Tibial artery (tissue), 4 donors: Measurements from ENCODE around the gene NDRG3.
"Not testable (repeated sequence)": the region's sequence is repeated elsewhere in the genome, so short reads cannot be mapped to it uniquely, and the experiment has no call there.

Experiments
- DNase-seq, 2 donors: peaks; one replicate each; pipeline ENCODE4 v3.0.0-alpha.2; 2019
- H3K27ac ChIP-seq, 2 donors: fragments of 200-600 bp; sonication (generic) in 1 of 2; 1 replicate in 1 of 2; 2 replicates in 1 of 2; pipeline ENCODE4 v1.5.1; 2018 to 2019; ENCODE audit warnings: mild to moderate bottlenecking in 1 of 2
- H3K27me3 ChIP-seq, 2 donors: fragments of 200-600 bp; sonication (generic) in 1 of 2; one replicate each; pipeline versions ENCODE4 v1.5.1 to v1.6.0; 2016 to 2019
- H3K36me3 ChIP-seq, 3 donors: fragments of 200-600 bp; sonication (generic) in 2 of 3; one replicate each; pipeline ENCODE4 v1.5.1; 2016 to 2019; ENCODE audit warnings: mild to moderate bottlenecking in 2 of 3
- H3K4me1 ChIP-seq, 4 donors: fragments of 200-600 bp; sonication (generic) in 2 of 4; 1 replicate in 3 of 4; 2 replicates in 1 of 4; pipeline ENCODE4 v1.5.1; 2016 to 2019
- H3K4me3 ChIP-seq, 2 donors: fragments of 200-600 bp; sonication (generic) in 1 of 2; 1 replicate in 1 of 2; 2 replicates in 1 of 2; pipeline ENCODE4 v1.5.1; 2018 to 2019; ENCODE audit warnings: mild to moderate bottlenecking in 2 of 2
- H3K9me3 ChIP-seq, 3 donors: fragments of 200-600 bp; sonication (generic) in 1 of 3; one replicate each; pipeline ENCODE4 v1.5.1; 2016 to 2019
- intact Hi-C: fragments of 100-400 bp; cut with DNase I; formaldehyde crosslinking; loops from one replicate; pipeline ENCODE4 v1.15.0; 2023; ENCODE audit warnings: low total_unique reads
- TF ChIP-seq, protein P1 (sequence below), 2 experiments: fragments of 200-600 bp in 1 of 2; fragments of 450-650 bp in 1 of 2; IDR thresholded peaks; one replicate each; pipeline ENCODE4 v1.5.1; 2017 to 2019; ENCODE audit warnings: antibody characterized with exemption in 2 of 2, mild to moderate bottlenecking in 1 of 2, moderate library complexity in 1 of 2

NDRG3 gene

GRCh38 chr20:36620917-36621316, 125.0 kb downstream of the NDRG3 start:
- TF ChIP-seq, protein P1, sequence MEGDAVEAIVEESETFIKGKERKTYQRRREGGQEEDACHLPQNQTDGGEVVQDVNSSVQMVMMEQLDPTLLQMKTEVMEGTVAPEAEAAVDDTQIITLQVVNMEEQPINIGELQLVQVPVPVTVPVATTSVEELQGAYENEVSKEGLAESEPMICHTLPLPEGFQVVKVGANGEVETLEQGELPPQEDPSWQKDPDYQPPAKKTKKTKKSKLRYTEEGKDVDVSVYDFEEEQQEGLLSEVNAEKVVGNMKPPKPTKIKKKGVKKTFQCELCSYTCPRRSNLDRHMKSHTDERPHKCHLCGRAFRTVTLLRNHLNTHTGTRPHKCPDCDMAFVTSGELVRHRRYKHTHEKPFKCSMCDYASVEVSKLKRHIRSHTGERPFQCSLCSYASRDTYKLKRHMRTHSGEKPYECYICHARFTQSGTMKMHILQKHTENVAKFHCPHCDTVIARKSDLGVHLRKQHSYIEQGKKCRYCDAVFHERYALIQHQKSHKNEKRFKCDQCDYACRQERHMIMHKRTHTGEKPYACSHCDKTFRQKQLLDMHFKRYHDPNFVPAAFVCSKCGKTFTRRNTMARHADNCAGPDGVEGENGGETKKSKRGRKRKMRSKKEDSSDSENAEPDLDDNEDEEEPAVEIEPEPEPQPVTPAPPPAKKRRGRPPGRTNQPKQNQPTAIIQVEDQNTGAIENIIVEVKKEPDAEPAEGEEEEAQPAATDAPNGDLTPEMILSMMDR (IDR thresholded peaks at IDR 0.05) = no peak
- Histone ChIP-seq H3K27ac (no peak overlapping the region), H3K27me3 (no peaks in the 10 kb centered on the region), H3K9me3 (no peaks in the 10 kb centered on the region), H3K4me3 (no peak overlapping the region), H3K4me1 (no peaks in the 10 kb centered on the region), H3K36me3 (no peaks in the 10 kb centered on the region)
- DNase-seq = no peak
- intact Hi-C loops = no loop called here

DNA sequence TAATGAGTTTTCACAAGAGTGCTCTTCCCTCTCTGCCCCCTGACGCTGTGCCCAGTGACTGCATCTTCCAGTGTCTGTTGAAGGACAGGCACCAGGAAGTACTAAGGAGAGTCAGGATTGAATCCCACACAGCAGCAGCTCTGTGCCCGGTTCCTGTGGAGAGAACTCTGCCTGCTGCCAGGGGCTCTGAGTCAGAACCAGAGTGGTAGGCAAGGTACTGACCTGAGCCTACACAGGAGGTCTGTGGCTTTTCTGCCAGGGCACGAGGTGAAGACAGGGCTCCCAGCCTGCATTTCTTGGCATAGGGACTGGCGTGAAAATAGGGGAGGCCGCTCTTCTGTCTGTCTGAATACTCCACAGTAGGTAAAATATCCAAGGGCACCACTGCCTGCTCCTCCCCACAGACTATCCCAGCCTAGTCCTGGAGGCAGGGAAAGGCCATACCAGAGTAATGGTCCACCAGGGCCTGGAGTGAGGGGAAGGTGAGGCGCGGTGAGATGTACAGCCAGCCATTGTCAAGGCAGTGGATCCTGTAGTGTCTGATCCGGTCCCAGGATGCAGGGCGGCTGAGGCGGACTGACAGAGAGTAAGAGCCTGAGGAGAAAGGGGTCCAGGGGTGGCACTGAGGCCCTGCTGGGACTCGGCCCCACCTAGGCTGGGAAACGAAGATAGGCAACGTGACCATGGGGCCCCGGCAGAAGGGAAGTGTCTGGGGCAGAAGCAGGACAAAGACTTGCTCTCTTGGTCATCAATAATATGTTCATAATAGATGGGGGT, 130.9 kb downstream of the NDRG3 start:
- Histone ChIP-seq H3K36me3 (peaks cover 42 to 55% (median 45%) of the 10 kb centered on the region in 3 donors), H3K4me1 (no peaks in the 10 kb centered on the region), H3K27ac (no peak overlapping the region), H3K27me3 (no peaks in the 10 kb centered on the region), H3K9me3 (no peaks in the 10 kb centered on the region), H3K4me3 (no peak overlapping the region)
- no peak for DNase-seq
- intact Hi-C loops = no loop called here
- TF ChIP-seq, protein P1 (IDR thresholded peaks at IDR 0.05) = no peak

DNA sequence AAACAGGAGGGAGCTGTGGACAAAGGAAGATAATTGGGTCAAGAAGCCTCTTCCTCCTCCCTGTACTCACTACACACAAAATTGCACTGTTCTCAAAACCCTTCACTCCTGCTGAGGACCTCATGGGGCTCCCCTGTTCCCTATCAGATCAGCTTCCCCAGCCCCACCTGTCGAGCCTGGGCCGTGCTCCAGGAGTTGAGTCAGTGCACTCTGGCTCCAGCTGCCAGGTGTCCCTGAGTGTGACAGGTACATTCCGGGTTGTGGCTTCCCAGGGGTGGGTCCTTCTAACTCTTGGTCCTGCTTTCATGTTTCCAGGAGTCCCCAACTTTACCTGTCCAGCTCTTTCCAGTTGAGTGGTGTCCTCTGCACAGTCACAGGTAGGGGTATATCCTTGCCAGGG, 131.9 kb downstream of the NDRG3 start:
- Histone ChIP-seq H3K4me1 (no peaks in the 10 kb centered on the region), H3K9me3 (no peaks in the 10 kb centered on the region), H3K27ac (no peak overlapping the region), H3K4me3 (no peak overlapping the region), H3K36me3 (peaks cover 50 to 65% (median 53%) of the 10 kb centered on the region in 3 donors), H3K27me3 (no peaks in the 10 kb centered on the region)
- TF ChIP-seq, protein P1 (IDR thresholded peaks at IDR 0.05) = no peak
- intact Hi-C loops = no loop called here
- DNase-seq = no peak

GRCh38 chr20:36611625-36612024, 134.3 kb downstream of the NDRG3 start:
- Histone ChIP-seq H3K27me3 (no peaks in the 10 kb centered on the region), H3K36me3 (peaks cover 55 to 79% (median 59%) of the 10 kb centered on the region in 3 donors), H3K9me3 (no peaks in the 10 kb centered on the region), H3K27ac (no peak overlapping the region), H3K4me3 (no peak overlapping the region), H3K4me1 (peaks cover 0 to 15% (median 11%) of the 10 kb centered on the region in 4 donors)
- intact Hi-C loops = no loop called here
- DNase-seq = no peak
- TF ChIP-seq, protein P1 (IDR thresholded peaks at IDR 0.05) = no peak

- not testable (repeated sequence) for H3K27ac ChIP-seq, H3K27me3 ChIP-seq, H3K9me3 ChIP-seq, DNase-seq, H3K4me3 ChIP-seq
- intact Hi-C loops = loop anchor here (10.0 kb wide), 1 partner anchor 54 kb away; no protein-coding TSS in a partner anchor
- Histone ChIP-seq H3K4me1 (peaks cover 0 to 24% (median 18%) of the 10 kb centered on the region in 4 donors), H3K36me3 (peaks cover 45 to 58% (median 47%) of the 10 kb centered on the region in 3 donors)
These were observed 137.5 kb downstream of the NDRG3 start for GRCh38 chr20:36608388-36608728.

DNA sequence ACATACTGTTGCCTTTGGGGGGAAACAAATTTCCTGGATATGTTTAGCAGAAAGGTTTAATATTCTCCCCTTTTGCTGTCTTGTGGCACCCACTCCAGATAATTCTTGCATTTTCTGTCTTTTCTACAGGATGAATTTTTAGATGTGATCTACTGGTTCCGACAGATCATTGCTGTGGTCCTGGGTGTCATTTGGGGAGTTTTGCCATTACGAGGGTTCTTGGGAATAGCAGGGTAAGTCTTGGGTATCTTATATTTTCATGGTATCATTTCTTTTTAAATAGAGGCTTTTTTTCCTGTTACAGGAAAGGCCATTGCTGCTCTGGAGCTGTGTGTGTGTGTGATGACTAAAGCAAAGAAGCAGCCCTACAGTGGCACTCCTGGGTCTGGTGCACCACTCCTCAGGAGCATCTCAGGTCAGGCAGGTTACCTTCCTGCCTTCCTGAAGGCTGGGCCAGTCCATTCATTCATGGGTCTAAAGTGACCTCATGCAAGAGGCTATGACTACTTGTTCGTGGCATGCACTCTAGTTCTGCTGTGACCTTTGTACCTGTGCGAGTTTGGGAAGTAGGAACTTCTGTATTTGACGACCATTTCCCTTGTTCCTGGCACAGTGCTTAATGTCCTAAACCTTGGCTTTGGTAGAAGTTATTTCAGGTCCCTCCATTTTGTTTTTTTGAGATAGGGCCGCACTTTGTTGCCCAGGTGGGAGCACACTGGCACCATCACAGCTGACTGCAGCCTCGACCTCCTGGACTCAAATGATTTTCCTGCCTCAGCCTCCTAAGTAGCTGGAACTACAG, 138.1 kb downstream of the NDRG3 start:
- Histone ChIP-seq H3K9me3 (no peaks in the 10 kb centered on the region), H3K27me3 (no peaks in the 10 kb centered on the region), H3K4me1 (peaks cover 0 to 24% (median 18%) of the 10 kb centered on the region in 4 donors), H3K36me3 (peaks cover 41 to 52% (median 42%) of the 10 kb centered on the region in 3 donors), H3K4me3 (no peak overlapping the region), H3K27ac (no peak overlapping the region)
- intact Hi-C loops = loop anchor here (10.0 kb wide), 1 partner anchor 53 kb away; no protein-coding TSS in a partner anchor
- DNase-seq = no peak
- TF ChIP-seq, protein P1 (IDR thresholded peaks at IDR 0.05) = no peak
